NCI-H2107 (cell line): ENCODE data around the gene C11orf16.
A peak's percentile ranks its signal among the peaks of the same experiment; 100 is the strongest.
"Not testable (repeated sequence)": the region's sequence is repeated elsewhere in the genome, so short reads cannot be mapped to it uniquely, and the experiment has no call there.

Experiments
- DNase-seq: peaks from one replicate; lab custom pipeline; 2025; lab: John Stamatoyannopoulos, UW

Gene C11orf16

GRCh38 chr11:8937159-8937558 is 4.4 kb upstream of the C11orf16 start:
- DNase-seq = no peak

GRCh38 chr11:8935789-8936188 is 3.0 kb upstream of the C11orf16 start:
- not testable (repeated sequence) for DNase-seq

GRCh38 chr11:8934742-8935488 is 2.2 kb upstream of the C11orf16 start:
- no peak for DNase-seq

- no peak for DNase-seq
These were observed 1.2 kb upstream of the C11orf16 start for GRCh38 chr11:8933931-8934330.

GRCh38 chr11:8930456-8931175 is 2.1 kb downstream of the C11orf16 start:
- DNase-seq = no peak

- no peak for DNase-seq
These were observed 3.6 kb downstream of the C11orf16 start for GRCh38 chr11:8928981-8929615.

GRCh38 chr11:8928205-8928604 is 4.5 kb downstream of the C11orf16 start:
- DNase-seq = no peak

GRCh38 chr11:8927233-8927632 is 5.5 kb downstream of the C11orf16 start:
- DNase-seq = no peak

GRCh38 chr11:8926236-8926635 is 6.5 kb downstream of the C11orf16 start:
- no peak for DNase-seq

GRCh38 chr11:8925711-8926110 is 7.0 kb downstream of the C11orf16 start:
- DNase-seq = no peak

GRCh38 chr11:8922691-8923090 is 10.1 kb downstream of the C11orf16 start:
- DNase-seq = no peak

- DNase-seq = no peak
These were observed 15.5 kb downstream of the C11orf16 start for GRCh38 chr11:8917157-8917825.

- no peak for DNase-seq
These were observed 18.1 kb downstream of the C11orf16 start for GRCh38 chr11:8914661-8915018.

GRCh38 chr11:8913961-8914660 is 18.6 kb downstream of the C11orf16 start:
- DNase-seq = peak; percentile 6

- DNase-seq = peak; percentile 88
These were observed 21.5 kb downstream of the C11orf16 start, which contains the start of gene AKIP1 for GRCh38 chr11:8911029-8911823. AKIP1 (plus strand) TSS chr11:8911189; CDS start chr11:8911450, 261 bp downstream.

GRCh38 chr11:8910649-8911026 is 22.1 kb downstream of the C11orf16 start:
- DNase-seq = no peak

GRCh38 chr11:8908099-8908498 is 24.6 kb downstream of the C11orf16 start:
- no peak for DNase-seq

GRCh38 chr11:8907116-8907515 is 25.6 kb downstream of the C11orf16 start:
- no peak for DNase-seq

- DNase-seq = no peak
These were observed 27.1 kb downstream of the C11orf16 start for GRCh38 chr11:8905528-8906165.

- no peak for DNase-seq
These were observed 33.5 kb downstream of the C11orf16 start for GRCh38 chr11:8899119-8899753.
